HG03575 (cell line): ENCODE measurements around the gene PBX4.

Source experiments
- ATAC-seq: cut with Tn5 transposase; IDR thresholded peaks from one replicate; pipeline ENCODE4 v1.9.1; 2021; ENCODE audit not compliant: unreplicated experiment, insufficient number of reproducible peaks, low FRiP score; ENCODE audit errors: extremely low read depth

Gene PBX4

GRCh38 chr19:19650331-19650730 lies 31.8 kb upstream of the PBX4 start:
- no peak for ATAC-seq

- no peak for ATAC-seq
Measured at GRCh38 chr19:19649580-19649995, 31.1 kb upstream of the PBX4 start.

GRCh38 chr19:19649155-19649554 lies 30.7 kb upstream of the PBX4 start:
- no peak for ATAC-seq

- ATAC-seq = no peak
Measured at GRCh38 chr19:19647037-19647835, 28.7 kb upstream of the PBX4 start.

GRCh38 chr19:19645233-19645870 lies 26.9 kb upstream of the PBX4 start:
- no peak for ATAC-seq

GRCh38 chr19:19644054-19644388 lies 25.5 kb upstream of the PBX4 start:
- no peak for ATAC-seq

- no peak for ATAC-seq
Measured at GRCh38 chr19:19643158-19644053, 24.9 kb upstream of the PBX4 start, which contains the start of gene GMIP. TSS of gene GMIP (minus strand) at chr19:19643657. CDS start at chr19:19643529, 128 bp downstream.

GRCh38 chr19:19642506-19643157 lies 24.1 kb upstream of the PBX4 start:
- ATAC-seq = no peak

- no peak for ATAC-seq
Measured at GRCh38 chr19:19637523-19638251, 19.2 kb upstream of the PBX4 start.

- ATAC-seq = no peak
Measured at GRCh38 chr19:19637186-19637522, 18.7 kb upstream of the PBX4 start.

- ATAC-seq = no peak
Measured at GRCh38 chr19:19636573-19637185, 18.2 kb upstream of the PBX4 start.

- ATAC-seq = no peak
Measured at GRCh38 chr19:19635313-19635702, 16.8 kb upstream of the PBX4 start.

- ATAC-seq = no peak
Measured at GRCh38 chr19:19634516-19635312, 16.2 kb upstream of the PBX4 start.

- no peak for ATAC-seq
Measured at GRCh38 chr19:19633711-19634515, 15.4 kb upstream of the PBX4 start.

GRCh38 chr19:19632661-19633060 lies 14.2 kb upstream of the PBX4 start:
- ATAC-seq = no peak

- ATAC-seq = no peak
Measured at GRCh38 chr19:19631346-19631745, 12.9 kb upstream of the PBX4 start.

- no peak for ATAC-seq
Measured at GRCh38 chr19:19630426-19630825, 11.9 kb upstream of the PBX4 start.
